ENCODE results near the gene ERH.
A peak's percentile ranks its signal among the peaks of the same experiment; 100 is the strongest.
"Not testable (repeated sequence)": the region's sequence is repeated elsewhere in the genome, so short reads cannot be mapped to it uniquely, and the experiment has no call there.

Gene ERH

DNA sequence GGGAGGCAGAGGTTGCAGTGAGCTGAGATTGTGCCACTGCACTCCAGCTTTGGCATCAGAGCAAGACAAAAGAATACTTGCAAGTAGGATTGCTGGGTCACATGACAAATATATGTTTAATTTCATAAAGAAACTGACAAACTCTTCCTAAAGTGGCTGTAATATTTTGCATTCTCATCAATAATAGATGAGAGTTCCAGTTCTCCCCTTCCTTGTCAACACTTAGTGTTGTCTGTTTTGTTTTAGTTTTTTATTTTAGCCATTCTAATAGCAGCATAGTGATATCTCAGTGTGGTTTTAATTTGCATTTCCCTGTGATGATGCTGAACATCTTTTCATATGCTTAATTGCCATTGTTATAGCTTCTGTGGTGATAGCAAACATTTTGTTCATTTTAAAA, 31.5 kb upstream of the ERH start:
- no peak for DNase-seq (ENCODE audit: low read depth)
- TF ChIP-seq, protein P1, sequence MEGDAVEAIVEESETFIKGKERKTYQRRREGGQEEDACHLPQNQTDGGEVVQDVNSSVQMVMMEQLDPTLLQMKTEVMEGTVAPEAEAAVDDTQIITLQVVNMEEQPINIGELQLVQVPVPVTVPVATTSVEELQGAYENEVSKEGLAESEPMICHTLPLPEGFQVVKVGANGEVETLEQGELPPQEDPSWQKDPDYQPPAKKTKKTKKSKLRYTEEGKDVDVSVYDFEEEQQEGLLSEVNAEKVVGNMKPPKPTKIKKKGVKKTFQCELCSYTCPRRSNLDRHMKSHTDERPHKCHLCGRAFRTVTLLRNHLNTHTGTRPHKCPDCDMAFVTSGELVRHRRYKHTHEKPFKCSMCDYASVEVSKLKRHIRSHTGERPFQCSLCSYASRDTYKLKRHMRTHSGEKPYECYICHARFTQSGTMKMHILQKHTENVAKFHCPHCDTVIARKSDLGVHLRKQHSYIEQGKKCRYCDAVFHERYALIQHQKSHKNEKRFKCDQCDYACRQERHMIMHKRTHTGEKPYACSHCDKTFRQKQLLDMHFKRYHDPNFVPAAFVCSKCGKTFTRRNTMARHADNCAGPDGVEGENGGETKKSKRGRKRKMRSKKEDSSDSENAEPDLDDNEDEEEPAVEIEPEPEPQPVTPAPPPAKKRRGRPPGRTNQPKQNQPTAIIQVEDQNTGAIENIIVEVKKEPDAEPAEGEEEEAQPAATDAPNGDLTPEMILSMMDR (conservative IDR thresholded peaks at IDR 0.05; ENCODE audit: low read length): no peak
- no peak overlapping the region for H3K4me3 ChIP-seq (ENCODE audit: low read length)

- TF ChIP-seq, protein P1 (conservative IDR thresholded peaks at IDR 0.05; ENCODE audit: low read length): no peak
- DNase-seq (ENCODE audit: low read depth): no peak
- no peak overlapping the region for H3K4me3 ChIP-seq (ENCODE audit: low read length)
These were observed 30.3 kb upstream of the ERH start for GRCh38 chr14:69428289-69428998.

- TF ChIP-seq, protein P1 (conservative IDR thresholded peaks at IDR 0.05; ENCODE audit: low read length): no peak
- H3K4me3 ChIP-seq (ENCODE audit: low read length): no peak overlapping the region
- DNase-seq (ENCODE audit: low read depth): no peak
These were observed 29.5 kb upstream of the ERH start for GRCh38 chr14:69427596-69427995.

- no peak overlapping the region for H3K4me3 ChIP-seq (ENCODE audit: low read length)
- peak; percentile 17 for DNase-seq (ENCODE audit: low read depth)
- TF ChIP-seq, protein P1 (conservative IDR thresholded peaks at IDR 0.05; ENCODE audit: low read length): no peak
These were observed 26.2 kb upstream of the ERH start for GRCh38 chr14:69424149-69424923.

- DNase-seq (ENCODE audit: low read depth): peak; percentile 54
- H3K4me3 ChIP-seq (ENCODE audit: low read length): no peak overlapping the region
- TF ChIP-seq, protein P1 (conservative IDR thresholded peaks at IDR 0.05; ENCODE audit: low read length): peak; percentile 11; the same call in 1 of the 2 replicates
These were observed 25.2 kb upstream of the ERH start for GRCh38 chr14:69423279-69423678.

GRCh38 chr14:69416087-69416486, 18.0 kb upstream of the ERH start:
- DNase-seq (ENCODE audit: low read depth): not testable (repeated sequence)

DNA sequence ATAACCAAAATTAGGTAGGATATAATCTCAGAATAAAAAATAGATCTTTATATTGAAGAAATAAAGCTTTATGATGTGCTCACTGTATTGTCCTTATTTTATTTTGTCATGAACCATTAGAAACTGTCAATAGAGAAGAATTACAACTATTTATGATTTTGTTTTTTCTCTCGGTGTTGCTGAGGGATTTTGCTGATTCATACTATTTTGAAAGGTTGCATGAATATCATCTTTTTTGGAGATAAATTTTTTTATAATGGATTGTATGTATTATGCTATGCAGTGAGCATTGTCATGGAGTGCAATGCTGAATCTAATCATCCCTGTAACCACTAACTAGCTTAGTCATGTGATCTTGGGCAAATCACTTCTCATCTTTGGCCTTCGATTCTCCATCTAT, 15.4 kb upstream of the ERH start:
- no peak overlapping the region for H3K4me3 ChIP-seq (ENCODE audit: low read length)
- TF ChIP-seq, protein P1 (conservative IDR thresholded peaks at IDR 0.05; ENCODE audit: low read length): no peak
- DNase-seq (ENCODE audit: low read depth): no peak

More at GRCh38 chr14:69416087-69416486, 18.0 kb upstream of the ERH start:
- H3K4me3 ChIP-seq (ENCODE audit: low read length): not testable (repeated sequence)

Data from AG10803 (cell line).